MM.1S (cell line): Measurements from ENCODE around the gene PCNT.

Source experiments
- DNase-seq: peaks from one replicate; pipeline ENCODE4 v3.0.0-alpha.2; 2015
- H2AFZ ChIP-seq: fragments of 300-600 bp; sonication (generic); 2 replicates; pipeline ENCODE4 v1.6.0; 2016; ENCODE audit warnings: antibody characterized with exemption, low read length
- H3F3A ChIP-seq: fragments of 300-600 bp; sonication (generic); 2 replicates; pipeline ENCODE4 v1.6.1; 2016; ENCODE audit warnings: mild to moderate bottlenecking, antibody characterized with exemption, low read length, moderate library complexity, mixed read lengths; ENCODE audit not compliant: insufficient read depth
- H3K27ac ChIP-seq: fragments of 300-600 bp; sonication (generic); 2 replicates; pipeline ENCODE4 v1.5.1; 2016; ENCODE audit warnings: mild to moderate bottlenecking, low read length
- H3K27me3 ChIP-seq: fragments of 300-600 bp; sonication (generic); replicated peaks from 2 replicates; pipeline ENCODE4 v1.6.0; 2016; ENCODE audit warnings: low read length; ENCODE audit not compliant: insufficient read depth
- H3K36me3 ChIP-seq: fragments of 300-600 bp; sonication (generic); replicated peaks from 2 replicates; pipeline ENCODE4 v1.6.1; 2016; ENCODE audit warnings: mild to moderate bottlenecking, low read length, mixed read lengths; ENCODE audit not compliant: insufficient read depth
- H3K4me1 ChIP-seq: fragments of 300-600 bp; sonication (generic); 2 replicates; pipeline ENCODE4 v1.6.1; 2016; ENCODE audit warnings: low read length, mixed read lengths
- H3K4me2 ChIP-seq: fragments of 300-600 bp; sonication (generic); 2 replicates; pipeline ENCODE4 v1.6.0; 2016; ENCODE audit warnings: low read depth, low read length
- H3K4me3 ChIP-seq: fragments of 300-600 bp; sonication (generic); 2 replicates; pipeline ENCODE4 v1.5.1; 2016; ENCODE audit warnings: low read length, mixed read lengths
- H3K79me2 ChIP-seq: fragments of 300-600 bp; sonication (generic); 2 replicates; pipeline ENCODE4 v1.6.1; 2016; ENCODE audit warnings: mixed run types, low read length, mixed read lengths
- H3K9ac ChIP-seq: fragments of 300-600 bp; sonication (generic); 2 replicates; pipeline ENCODE4 v1.6.1; 2016; ENCODE audit warnings: low read length, mixed read lengths
- H3K9me2 ChIP-seq: fragments of 300-600 bp; sonication (generic); replicated peaks from 2 replicates; pipeline ENCODE4 v1.6.1; 2016; ENCODE audit warnings: mild to moderate bottlenecking, low read length, mixed read lengths; ENCODE audit not compliant: insufficient read depth
- H3K9me3 ChIP-seq: fragments of 300-600 bp; sonication (generic); replicated peaks from 2 replicates; pipeline ENCODE4 v1.6.1; 2016; ENCODE audit warnings: mild to moderate bottlenecking, low read length, mixed read lengths; ENCODE audit not compliant: insufficient read depth
- H4K20me1 ChIP-seq: fragments of 300-600 bp; sonication (generic); 2 replicates; pipeline ENCODE4 v1.6.1; 2016; ENCODE audit warnings: mild to moderate bottlenecking, low read length, moderate library complexity, mixed read lengths; ENCODE audit not compliant: insufficient read depth
- EZH2 ChIP-seq: fragments of 300-600 bp; sonication (generic); optimal IDR thresholded peaks from 2 replicates; pipeline ENCODE3; 2017; ENCODE audit warnings: low read depth, mild to moderate bottlenecking, antibody characterized with exemption, low read length, mixed read lengths
- EZH2phosphoT487 ChIP-seq: fragments of 300-600 bp; sonication (generic); IDR thresholded peaks from 2 replicates; pipeline ENCODE4 v1.6.1; 2018; ENCODE audit warnings: antibody characterized with exemption, low read length
- TF ChIP-seq, protein P1 (sequence below): fragments of 300-600 bp; sonication (generic); IDR thresholded peaks from 2 replicates; pipeline ENCODE4 v1.5.1; 2016; ENCODE audit warnings: antibody characterized with exemption, low read length, mixed read lengths

The PCNT gene

DNA sequence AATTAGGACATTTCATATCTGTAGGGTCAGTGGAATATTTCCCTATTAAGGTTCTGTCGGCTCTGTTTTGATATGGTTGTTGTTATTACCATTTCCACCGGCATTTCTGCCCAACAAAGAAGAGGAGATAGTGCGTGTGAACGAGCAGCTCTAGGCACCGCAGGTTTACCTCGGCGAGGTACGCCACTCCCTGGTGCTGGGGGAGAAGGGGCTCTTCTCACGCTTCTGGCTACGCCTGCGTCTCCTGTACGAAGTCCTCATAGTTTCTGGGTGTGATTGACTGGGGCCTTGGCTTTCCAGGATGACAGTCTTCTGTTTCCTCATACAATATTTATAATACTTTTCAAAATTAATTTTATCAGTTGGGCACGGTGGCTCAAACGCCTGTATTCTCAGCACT lies 80.3 kb downstream of the PCNT start:
- H3K4me2 ChIP-seq = no peak overlapping the region
- H3K9me2 ChIP-seq = no peaks in the 10 kb centered on the region
- H3K9me3 ChIP-seq = no peaks in the 10 kb centered on the region
- H3K27me3 ChIP-seq = no peaks in the 10 kb centered on the region
- TF ChIP-seq EZH2phosphoT487 = no peak
- no peak for TF ChIP-seq EZH2
- TF ChIP-seq, protein P1, sequence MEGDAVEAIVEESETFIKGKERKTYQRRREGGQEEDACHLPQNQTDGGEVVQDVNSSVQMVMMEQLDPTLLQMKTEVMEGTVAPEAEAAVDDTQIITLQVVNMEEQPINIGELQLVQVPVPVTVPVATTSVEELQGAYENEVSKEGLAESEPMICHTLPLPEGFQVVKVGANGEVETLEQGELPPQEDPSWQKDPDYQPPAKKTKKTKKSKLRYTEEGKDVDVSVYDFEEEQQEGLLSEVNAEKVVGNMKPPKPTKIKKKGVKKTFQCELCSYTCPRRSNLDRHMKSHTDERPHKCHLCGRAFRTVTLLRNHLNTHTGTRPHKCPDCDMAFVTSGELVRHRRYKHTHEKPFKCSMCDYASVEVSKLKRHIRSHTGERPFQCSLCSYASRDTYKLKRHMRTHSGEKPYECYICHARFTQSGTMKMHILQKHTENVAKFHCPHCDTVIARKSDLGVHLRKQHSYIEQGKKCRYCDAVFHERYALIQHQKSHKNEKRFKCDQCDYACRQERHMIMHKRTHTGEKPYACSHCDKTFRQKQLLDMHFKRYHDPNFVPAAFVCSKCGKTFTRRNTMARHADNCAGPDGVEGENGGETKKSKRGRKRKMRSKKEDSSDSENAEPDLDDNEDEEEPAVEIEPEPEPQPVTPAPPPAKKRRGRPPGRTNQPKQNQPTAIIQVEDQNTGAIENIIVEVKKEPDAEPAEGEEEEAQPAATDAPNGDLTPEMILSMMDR = no peak
- no peaks in the 10 kb centered on the region for H4K20me1 ChIP-seq
- no peak overlapping the region for H3K9ac ChIP-seq
- H3K36me3 ChIP-seq = peaks cover 14% of the 10 kb centered on the region
- no peak overlapping the region for H3K4me3 ChIP-seq
- H3F3A ChIP-seq = peaks cover 4% of the 10 kb centered on the region; the same call in 1 of the 2 replicates
- no peak overlapping the region for H3K27ac ChIP-seq
- no peak overlapping the region for H2AFZ ChIP-seq
- no peak for DNase-seq
- no peaks in the 10 kb centered on the region for H3K79me2 ChIP-seq
- H3K4me1 ChIP-seq = no peaks in the 10 kb centered on the region

DNA sequence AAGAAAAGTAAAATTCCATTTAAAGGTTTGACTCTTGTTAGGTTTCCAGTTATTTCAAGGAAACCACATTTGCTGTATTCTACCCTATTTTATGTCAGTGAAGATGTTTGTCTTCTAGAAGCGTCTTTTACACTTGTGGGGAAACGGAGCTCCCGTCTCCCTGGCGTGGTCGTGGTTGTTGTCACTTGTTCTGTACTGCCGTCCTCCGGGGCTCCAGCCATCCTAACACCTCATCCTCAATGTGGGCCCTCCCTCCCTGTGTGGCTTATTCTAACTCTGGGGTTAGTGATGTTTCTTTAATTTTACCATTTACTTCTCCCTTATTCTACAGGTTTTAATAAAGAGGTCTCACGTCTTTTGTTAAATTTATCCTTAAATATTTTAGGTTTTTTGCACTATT lies 82.0 kb downstream of the PCNT start:
- no peaks in the 10 kb centered on the region for H3K27me3 ChIP-seq
- TF ChIP-seq, protein P1 = no peak
- TF ChIP-seq EZH2phosphoT487 = no peak
- no peak for TF ChIP-seq EZH2
- peaks cover 14% of the 10 kb centered on the region for H3K36me3 ChIP-seq

DNA sequence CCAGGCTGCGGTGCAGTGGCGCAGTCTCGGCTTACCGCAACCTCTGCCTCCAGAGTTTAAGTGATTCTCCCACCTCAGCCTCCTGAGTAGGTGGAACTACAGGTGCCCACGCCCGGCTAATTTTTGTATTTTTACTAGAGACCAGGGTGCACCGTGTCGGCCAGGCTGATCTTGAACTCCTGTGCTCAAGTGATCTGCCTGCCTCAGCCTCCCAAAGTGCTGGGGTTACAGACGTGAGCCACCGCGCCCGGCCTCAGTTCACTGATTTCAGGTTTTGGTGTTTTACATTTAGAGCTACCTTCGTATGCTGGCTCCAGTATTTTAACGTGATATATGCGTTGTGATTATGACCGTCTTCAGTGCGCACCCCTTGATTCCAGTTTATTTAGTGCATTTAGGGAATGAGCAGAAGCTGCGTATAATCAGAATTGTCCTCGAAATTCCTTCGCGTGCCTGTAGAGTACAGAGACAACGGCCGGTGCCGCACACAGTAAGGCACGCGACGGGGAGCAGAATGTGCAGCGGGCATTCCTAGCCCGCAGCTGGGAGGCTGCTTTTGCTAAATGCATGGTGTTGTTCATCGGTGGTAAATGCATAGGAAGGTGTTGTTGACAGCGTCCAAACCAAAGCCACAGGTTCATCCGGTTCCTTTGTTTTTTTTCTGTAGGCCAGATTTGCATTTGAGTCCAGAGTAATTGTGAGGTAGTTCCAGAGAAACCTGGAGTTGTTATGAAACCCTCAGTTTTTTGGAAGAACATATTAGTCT lies 85.9 kb downstream of the PCNT start:
- Histone ChIP-seq H3K27me3 (no peaks in the 10 kb centered on the region), H2AFZ (no peak overlapping the region), H3K27ac (no peak overlapping the region), H3K4me3 (no peak overlapping the region), H3K36me3 (0 out of 2 replicates have a peak, but pooled peaks cover 5% of the 10 kb centered on the region), H3F3A (peaks cover 4% of the 10 kb centered on the region; the same call in 1 of the 2 replicates), H3K4me2 (no peak overlapping the region), H3K9ac (no peak overlapping the region), H4K20me1 (no peaks in the 10 kb centered on the region), H3K4me1 (no peaks in the 10 kb centered on the region), H3K9me3 (no peaks in the 10 kb centered on the region), H3K9me2 (no peaks in the 10 kb centered on the region), H3K79me2 (no peaks in the 10 kb centered on the region)
- TF ChIP-seq EZH2phosphoT487 = no peak
- TF ChIP-seq, protein P1 = no peak
- no peak for TF ChIP-seq EZH2
- no peak for DNase-seq

More for the DNA sequence above, 82.0 kb downstream of the PCNT start:
- Histone ChIP-seq H3K27ac (no peak overlapping the region), H3K79me2 (no peaks in the 10 kb centered on the region), H3K4me3 (no peak overlapping the region), H3K9me2 (no peaks in the 10 kb centered on the region), H4K20me1 (no peaks in the 10 kb centered on the region), H3K4me2 (no peak overlapping the region), H3K4me1 (no peaks in the 10 kb centered on the region), H2AFZ (no peak overlapping the region), H3F3A (peaks cover 4% of the 10 kb centered on the region; the same call in 1 of the 2 replicates), H3K9me3 (no peaks in the 10 kb centered on the region), H3K9ac (no peak overlapping the region)
- DNase-seq = no peak
